H1 (cell line): ENCODE data around the gene GOLGA3.

ENCODE experiments used
- ATF3 ChIP-seq: IDR thresholded peaks from 2 replicates; pipeline ENCODE4 v1.6.1; 2011; ENCODE audit warnings: low read depth, mild to moderate bottlenecking, low read length; ENCODE audit not compliant: insufficient read depth
- CHD2 ChIP-seq: IDR thresholded peaks from 2 replicates; pipeline ENCODE4 v1.6.1; 2012; ENCODE audit warnings: low read length, improper control_type of control experiment
- CREB1 ChIP-seq: IDR thresholded peaks from 2 replicates; pipeline ENCODE4 v1.6.1; 2012; ENCODE audit warnings: inconsistent platforms
- EP300 ChIP-seq, 2 experiments: IDR thresholded peaks; 1 replicate in 1 of 2; 2 replicates in 1 of 2; pipeline ENCODE4 v1.6.1; 2011 to 2012; ENCODE audit warnings: low read depth in 2 of 2, low read length in 2 of 2, mild to moderate bottlenecking in 2 of 2, borderline replicate concordance in 1 of 2, inconsistent platforms in 1 of 2, moderate library complexity in 1 of 2
- POLR2A ChIP-seq, 2 experiments: IDR thresholded peaks; 1 replicate in 1 of 2; 2 replicates in 1 of 2; pipeline ENCODE4 v1.6.1; 2011; ENCODE audit warnings: low read depth in 2 of 2, low read length in 2 of 2, mild to moderate bottlenecking in 2 of 2; ENCODE audit errors: control extremely low read depth in 1 of 2
- POLR2AphosphoS5 ChIP-seq: IDR thresholded peaks from 2 replicates; pipeline ENCODE4 v1.6.1; 2011; ENCODE audit warnings: low read depth, low read length
- RFX5 ChIP-seq: IDR thresholded peaks from 2 replicates; pipeline ENCODE4 v1.6.1; 2011; ENCODE audit warnings: low read depth, low read length, improper control_type of control experiment, borderline replicate concordance
- SP2 ChIP-seq: IDR thresholded peaks from 2 replicates; pipeline ENCODE4 v1.6.1; 2012; ENCODE audit warnings: mild to moderate bottlenecking, low read length, inconsistent platforms
- YY1 ChIP-seq: IDR thresholded peaks from 2 replicates; pipeline ENCODE4 v1.6.1; 2011; ENCODE audit warnings: low read depth, mild to moderate bottlenecking, low read length
- TF ChIP-seq, protein P1 (sequence below), 3 experiments: IDR thresholded peaks; 1 replicate in 2 of 3; 2 replicates in 1 of 3; pipeline versions ENCODE4 v1.5.1 to v1.6.1; 2011; ENCODE audit warnings: low read length in 3 of 3, mild to moderate bottlenecking in 3 of 3, inconsistent platforms in 2 of 3, low read depth in 1 of 3, moderate library complexity in 1 of 3; ENCODE audit not compliant: insufficient read depth in 1 of 3; ENCODE audit errors: control extremely low read depth in 1 of 3

DNA sequence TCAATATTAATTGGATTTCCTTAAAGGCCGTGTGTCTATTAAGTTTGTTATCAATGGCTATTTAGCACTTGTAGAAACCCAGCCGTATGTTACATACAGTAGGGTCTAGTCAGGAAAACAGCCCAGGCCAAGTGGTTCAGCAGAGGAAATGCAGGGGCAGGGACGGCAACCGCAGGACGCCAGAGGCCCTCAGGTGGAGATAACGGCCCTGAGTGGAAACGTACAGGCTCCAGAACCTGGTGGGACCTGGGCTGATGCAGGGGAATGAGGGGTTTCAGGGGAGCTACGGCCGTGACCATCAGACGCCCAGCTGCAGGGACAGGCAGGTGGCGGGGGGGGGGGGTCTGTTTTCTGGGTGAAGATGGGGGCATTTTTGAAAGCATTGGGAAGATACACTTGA, 63.3 kb downstream of the GOLGA3 start:
- TF ChIP-seq EP300 (IDR thresholded peaks at IDR 0.05; ENCODE audit: borderline replicate concordance in 1 of 2, low read depth in 2 of 2, low read length in 2 of 2), result no peak
- no peak for TF ChIP-seq POLR2A (IDR thresholded peaks at IDR 0.05; ENCODE audit: control extremely low read depth in 1 of 2, low read depth in 2 of 2, low read length in 2 of 2)
- no peak for TF ChIP-seq SP2
- TF ChIP-seq POLR2AphosphoS5, result no peak
- TF ChIP-seq, protein P1, sequence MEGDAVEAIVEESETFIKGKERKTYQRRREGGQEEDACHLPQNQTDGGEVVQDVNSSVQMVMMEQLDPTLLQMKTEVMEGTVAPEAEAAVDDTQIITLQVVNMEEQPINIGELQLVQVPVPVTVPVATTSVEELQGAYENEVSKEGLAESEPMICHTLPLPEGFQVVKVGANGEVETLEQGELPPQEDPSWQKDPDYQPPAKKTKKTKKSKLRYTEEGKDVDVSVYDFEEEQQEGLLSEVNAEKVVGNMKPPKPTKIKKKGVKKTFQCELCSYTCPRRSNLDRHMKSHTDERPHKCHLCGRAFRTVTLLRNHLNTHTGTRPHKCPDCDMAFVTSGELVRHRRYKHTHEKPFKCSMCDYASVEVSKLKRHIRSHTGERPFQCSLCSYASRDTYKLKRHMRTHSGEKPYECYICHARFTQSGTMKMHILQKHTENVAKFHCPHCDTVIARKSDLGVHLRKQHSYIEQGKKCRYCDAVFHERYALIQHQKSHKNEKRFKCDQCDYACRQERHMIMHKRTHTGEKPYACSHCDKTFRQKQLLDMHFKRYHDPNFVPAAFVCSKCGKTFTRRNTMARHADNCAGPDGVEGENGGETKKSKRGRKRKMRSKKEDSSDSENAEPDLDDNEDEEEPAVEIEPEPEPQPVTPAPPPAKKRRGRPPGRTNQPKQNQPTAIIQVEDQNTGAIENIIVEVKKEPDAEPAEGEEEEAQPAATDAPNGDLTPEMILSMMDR (IDR thresholded peaks at IDR 0.05; ENCODE audit: control extremely low read depth in 1 of 3, insufficient read depth in 1 of 3, low read depth in 1 of 3, low read length in 3 of 3), result no peak
- no peak for TF ChIP-seq YY1
- TF ChIP-seq ATF3, result no peak
- TF ChIP-seq CHD2, result no peak
- TF ChIP-seq RFX5, result no peak
- no peak for TF ChIP-seq CREB1
